HCT116 (cell line): Measurements from ENCODE around the gene SSR1. TPM values are rescaled to one million over a fixed set of nuclear protein-coding genes. Genes with fewer than 3 reads are reported as not detected.
"Not testable (repeated sequence)": the region's sequence is repeated elsewhere in the genome, so short reads cannot be mapped to it uniquely, and the experiment has no call there.

Experiments
- ATAC-seq: fragments of 200-7000 bp; cut with Tn5 transposase; 2 replicates; pipeline ENCODE4 v1.9.1; 2020; ENCODE audit warnings: mild to moderate bottlenecking, moderate library complexity
- BruUV-seq: library from RNA; stranded (reverse); fragments of 400-500 nt; replicated peaks from 2 replicates; lab custom pipeline; 2021; lab: Mats Ljungman, UMichigan
- CTCF ChIA-PET: fragments of 300-600 bp; sonication (Branson Sonifier 250); formaldehyde crosslinking; loops from one replicate; lab custom pipeline; 2021; ENCODE audit warnings: antibody characterized with exemption; lab: Charles Lee
- POLR2A ChIA-PET: fragments of 300-600, 350-600 bp; sonication (Branson Sonifier 250); formaldehyde crosslinking; loops from one replicate; lab custom pipeline; 2021; ENCODE audit warnings: antibody characterized with exemption; lab: Charles Lee
- RAD21 ChIA-PET, 2 experiments: fragments of 300-600 bp; sonication (Branson Sonifier 250); formaldehyde crosslinking; loops; one replicate each; lab custom pipeline; 2023; ENCODE audit warnings: low total read pairs in 2 of 2; ENCODE audit not compliant: uncharacterized antibody in 2 of 2, unreplicated experiment in 2 of 2, low non-redundant PET in 1 of 2; lab: Charles Lee
- DNase-seq: peaks from one replicate; pipeline ENCODE4 v3.0.0-alpha.2; 2010; ENCODE audit warnings: low read depth, low spot score
- H2AFZ ChIP-seq: fragments of 200-600 bp; shearing (Covaris generic), sonication (generic); 2 replicates; pipeline ENCODE4 v1.6.1; 2017; ENCODE audit warnings: low read depth, mixed run types, mixed read lengths, antibody characterized with exemption, low read length; ENCODE audit not compliant: poor library complexity, severe bottlenecking
- H3K27ac ChIP-seq: 2 replicates; pipeline ENCODE4 v1.5.1; 2012; ENCODE audit warnings: low read depth, low read length
- H3K27me3 ChIP-seq: fragments of 200-600 bp; sonication (generic); 2 replicates; pipeline ENCODE4 v1.6.1; 2016; ENCODE audit warnings: mixed run types, low read length, mixed read lengths; ENCODE audit not compliant: insufficient read depth
- H3K36me3 ChIP-seq, 2 experiments: fragments of 200-500 bp in 1 of 2; fragments of 200-600 bp in 1 of 2; sonication (Bioruptor generic) in 1 of 2; sonication (generic) in 1 of 2; 2 replicates each; pipeline versions ENCODE4 v1.5.1 to v1.6.1; 2014 to 2016; ENCODE audit warnings: low read length in 2 of 2, inconsistent platforms in 1 of 2, mixed read lengths in 1 of 2, mixed run types in 1 of 2; ENCODE audit not compliant: insufficient read depth in 2 of 2, control insufficient read depth in 1 of 2
- H3K4me1 ChIP-seq, 2 experiments: fragments of 200-600 bp in 1 of 2; sonication (generic) in 1 of 2; 2 replicates each; pipeline versions ENCODE4 v1.5.1 to v1.6.1; 2012 to 2017; ENCODE audit warnings: low read length in 2 of 2, inconsistent platforms in 1 of 2, mild to moderate bottlenecking in 1 of 2, mixed read lengths in 1 of 2, mixed run types in 1 of 2, moderate library complexity in 1 of 2; ENCODE audit not compliant: insufficient read depth in 2 of 2, control insufficient read depth in 1 of 2
- H3K4me2 ChIP-seq: fragments of 200-600 bp; sonication (generic); 2 replicates; pipeline ENCODE4 v1.6.1; 2017; ENCODE audit warnings: mixed run types, low read length, mixed read lengths
- H3K4me3 ChIP-seq, 2 experiments: fragments of 200-600 bp in 1 of 2; sonication (generic) in 1 of 2; replicated peaks in 1 of 2; 2 replicates each; pipeline ENCODE4 v1.5.1; 2011 to 2016; ENCODE audit warnings: low read length in 2 of 2, control low read depth in 1 of 2, low read depth in 1 of 2, mild to moderate bottlenecking in 1 of 2, mixed read lengths in 1 of 2, mixed run types in 1 of 2
- H3K79me2 ChIP-seq: fragments of 200-600 bp; sonication (generic); 2 replicates; pipeline ENCODE4 v1.6.1; 2017; ENCODE audit warnings: mild to moderate bottlenecking, mixed run types, low read length, moderate library complexity, mixed read lengths; ENCODE audit not compliant: insufficient read depth
- H3K9ac ChIP-seq: fragments of 200-600 bp; sonication (generic); 2 replicates; pipeline ENCODE4 v1.6.1; 2016; ENCODE audit warnings: low read length, mixed read lengths
- H3K9me2 ChIP-seq: fragments of 200-600 bp; sonication (generic), shearing (Covaris generic); 2 replicates; pipeline ENCODE4 v1.6.1; 2017; ENCODE audit warnings: mixed run types, mild to moderate bottlenecking, moderate library complexity; ENCODE audit not compliant: insufficient read depth
- H3K9me3 ChIP-seq, 2 experiments: fragments of 200-500 bp in 1 of 2; fragments of 200-600 bp in 1 of 2; sonication (Bioruptor generic) in 1 of 2; sonication (generic) in 1 of 2; 2 replicates each; pipeline ENCODE4 v1.6.1; 2014 to 2017; ENCODE audit warnings: low read length in 2 of 2, mixed read lengths in 2 of 2, inconsistent platforms in 1 of 2, low read depth in 1 of 2, mild to moderate bottlenecking in 1 of 2, mixed run types in 1 of 2, moderate library complexity in 1 of 2; ENCODE audit not compliant: control insufficient read depth in 1 of 2, insufficient read depth in 1 of 2
- H4K20me1 ChIP-seq: fragments of 200-600 bp; sonication (generic), shearing (Covaris generic); 2 replicates; pipeline ENCODE4 v1.6.1; 2017; ENCODE audit warnings: mixed run types, mild to moderate bottlenecking, moderate library complexity; ENCODE audit not compliant: insufficient read depth
- ATF3 ChIP-seq: IDR thresholded peaks from 2 replicates; pipeline ENCODE4 v1.6.1; 2012
- EZH2phosphoT487 ChIP-seq: fragments of 200-600 bp; IDR thresholded peaks from 2 replicates; pipeline ENCODE4 v1.6.1; 2018; ENCODE audit warnings: antibody characterized with exemption, borderline replicate concordance
- POLR2A ChIP-seq: IDR thresholded peaks from 2 replicates; pipeline ENCODE4 v1.7.0; 2011; ENCODE audit warnings: borderline replicate concordance; ENCODE audit not compliant: insufficient read depth, insufficient read length; ENCODE audit errors: extremely low read depth
- RAD21 ChIP-seq: IDR thresholded peaks from 2 replicates; pipeline ENCODE4 v1.6.1; 2012; ENCODE audit warnings: low read depth, mild to moderate bottlenecking
- TCF7L2 ChIP-seq: IDR thresholded peaks from 2 replicates; pipeline ENCODE4 v1.7.0; 2011; ENCODE audit warnings: borderline replicate concordance, inconsistent platforms; ENCODE audit not compliant: insufficient read depth, insufficient read length; ENCODE audit errors: extremely low read depth
- YY1 ChIP-seq: IDR thresholded peaks from 2 replicates; pipeline ENCODE4 v1.6.1; 2011; ENCODE audit warnings: low read length, low read depth, moderate library complexity, mild to moderate bottlenecking; ENCODE audit not compliant: insufficient replicate concordance; ENCODE audit errors: extremely low read depth
- intact Hi-C: fragments of 100-400 bp; cut with micrococcal nuclease; formaldehyde crosslinking; loops from 2 replicates; pipeline ENCODE4 v1.10.0; 2022
- total RNA-seq: library from RNA; stranded (reverse); gene quantifications from one replicate; pipeline ENCODE4 v1.2.1, GENCODE V29; 2021; ENCODE audit not compliant: unreplicated experiment
- TF ChIP-seq, protein P1 (sequence below): IDR thresholded peaks from 2 replicates; pipeline ENCODE4 v1.6.1; 2011; ENCODE audit warnings: mild to moderate bottlenecking, low read length, moderate library complexity; ENCODE audit not compliant: insufficient replicate concordance; ENCODE audit errors: extremely low read depth
- TF ChIP-seq, protein P2 (sequence below), 3 experiments: fragments of 200-600 bp in 1 of 3; sonication (generic) in 1 of 3; IDR thresholded peaks in 2 of 3; conservative IDR thresholded peaks in 1 of 3; 2 replicates each; pipeline ENCODE4 v1.5.1; 2012 to 2017; ENCODE audit warnings: low read depth in 2 of 3, low read length in 2 of 3, antibody characterized with exemption in 1 of 3, borderline replicate concordance in 1 of 3, control low read depth in 1 of 3, mild to moderate bottlenecking in 1 of 3, mixed read lengths in 1 of 3, mixed run types in 1 of 3, moderate library complexity in 1 of 3; ENCODE audit not compliant: insufficient read depth in 1 of 3
- TF ChIP-seq, protein P3 (sequence below): IDR thresholded peaks from 2 replicates; pipeline ENCODE4 v1.6.1; 2012; ENCODE audit warnings: low read depth

SSR1 gene
- total RNA-seq, 1 experiment from 2014 or later: 127 TPM

DNA sequence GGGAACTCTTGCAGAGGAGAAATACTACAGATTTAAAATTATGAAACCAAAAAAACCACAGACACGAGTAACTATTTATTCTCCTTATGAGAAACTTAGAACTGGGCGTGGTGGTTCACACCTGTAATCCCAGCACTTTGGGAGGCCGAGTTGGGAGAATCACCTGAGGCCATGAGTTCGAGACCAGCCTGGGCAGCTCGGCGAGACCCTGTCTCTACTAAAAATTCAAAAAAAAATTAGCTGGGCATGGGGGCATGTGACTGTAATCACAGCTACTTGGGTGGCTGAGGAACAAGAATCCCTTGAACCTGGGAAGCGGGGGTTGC, 36.8 kb downstream of the SSR1 start:
- Histone ChIP-seq H3K4me2 (no peak overlapping the region), H2AFZ (no peak overlapping the region), H3K9me2 (no peaks in the 10 kb centered on the region), H3K4me3 (no peak overlapping the region), H3K79me2 (no peaks in the 10 kb centered on the region), H3K36me3 (peaks cover 0 to 2% of the 10 kb centered on the region in 2 experiments; a peak in 1 of 4 replicates), H3K9ac (no peak overlapping the region), H3K9me3 (no peaks in the 10 kb centered on the region), H4K20me1 (no peaks in the 10 kb centered on the region), H3K4me1 (no peaks in the 10 kb centered on the region; a peak in 1 of 4 replicates), H3K27ac (no peak overlapping the region), H3K27me3 (no peaks in the 10 kb centered on the region)
- CTCF ChIA-PET: interaction anchor here (1.8 to 2.3 kb wide), 3 partner anchors 339 to 599 kb away, joined by 4 to 17 read pairs (median 5); no protein-coding TSS in a partner anchor
- no peak for DNase-seq
- RAD21 ChIA-PET: no interaction called here
- TF ChIP-seq RAD21: no peak
- TF ChIP-seq, protein P1, sequence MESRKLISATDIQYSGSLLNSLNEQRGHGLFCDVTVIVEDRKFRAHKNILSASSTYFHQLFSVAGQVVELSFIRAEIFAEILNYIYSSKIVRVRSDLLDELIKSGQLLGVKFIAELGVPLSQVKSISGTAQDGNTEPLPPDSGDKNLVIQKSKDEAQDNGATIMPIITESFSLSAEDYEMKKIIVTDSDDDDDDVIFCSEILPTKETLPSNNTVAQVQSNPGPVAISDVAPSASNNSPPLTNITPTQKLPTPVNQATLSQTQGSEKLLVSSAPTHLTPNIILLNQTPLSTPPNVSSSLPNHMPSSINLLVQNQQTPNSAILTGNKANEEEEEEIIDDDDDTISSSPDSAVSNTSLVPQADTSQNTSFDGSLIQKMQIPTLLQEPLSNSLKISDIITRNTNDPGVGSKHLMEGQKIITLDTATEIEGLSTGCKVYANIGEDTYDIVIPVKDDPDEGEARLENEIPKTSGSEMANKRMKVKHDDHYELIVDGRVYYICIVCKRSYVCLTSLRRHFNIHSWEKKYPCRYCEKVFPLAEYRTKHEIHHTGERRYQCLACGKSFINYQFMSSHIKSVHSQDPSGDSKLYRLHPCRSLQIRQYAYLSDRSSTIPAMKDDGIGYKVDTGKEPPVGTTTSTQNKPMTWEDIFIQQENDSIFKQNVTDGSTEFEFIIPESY: no peak
- TF ChIP-seq YY1: no peak
- TF ChIP-seq, protein P2, sequence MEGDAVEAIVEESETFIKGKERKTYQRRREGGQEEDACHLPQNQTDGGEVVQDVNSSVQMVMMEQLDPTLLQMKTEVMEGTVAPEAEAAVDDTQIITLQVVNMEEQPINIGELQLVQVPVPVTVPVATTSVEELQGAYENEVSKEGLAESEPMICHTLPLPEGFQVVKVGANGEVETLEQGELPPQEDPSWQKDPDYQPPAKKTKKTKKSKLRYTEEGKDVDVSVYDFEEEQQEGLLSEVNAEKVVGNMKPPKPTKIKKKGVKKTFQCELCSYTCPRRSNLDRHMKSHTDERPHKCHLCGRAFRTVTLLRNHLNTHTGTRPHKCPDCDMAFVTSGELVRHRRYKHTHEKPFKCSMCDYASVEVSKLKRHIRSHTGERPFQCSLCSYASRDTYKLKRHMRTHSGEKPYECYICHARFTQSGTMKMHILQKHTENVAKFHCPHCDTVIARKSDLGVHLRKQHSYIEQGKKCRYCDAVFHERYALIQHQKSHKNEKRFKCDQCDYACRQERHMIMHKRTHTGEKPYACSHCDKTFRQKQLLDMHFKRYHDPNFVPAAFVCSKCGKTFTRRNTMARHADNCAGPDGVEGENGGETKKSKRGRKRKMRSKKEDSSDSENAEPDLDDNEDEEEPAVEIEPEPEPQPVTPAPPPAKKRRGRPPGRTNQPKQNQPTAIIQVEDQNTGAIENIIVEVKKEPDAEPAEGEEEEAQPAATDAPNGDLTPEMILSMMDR (IDR thresholded peaks at IDR 0.05 in 2 of 3, conservative IDR thresholded peaks at IDR 0.05 in 1 of 3; ENCODE audit: borderline replicate concordance in 1 of 3, insufficient read depth in 1 of 3, low read depth in 2 of 3, low read length in 2 of 3): no peak
- TF ChIP-seq, protein P3, sequence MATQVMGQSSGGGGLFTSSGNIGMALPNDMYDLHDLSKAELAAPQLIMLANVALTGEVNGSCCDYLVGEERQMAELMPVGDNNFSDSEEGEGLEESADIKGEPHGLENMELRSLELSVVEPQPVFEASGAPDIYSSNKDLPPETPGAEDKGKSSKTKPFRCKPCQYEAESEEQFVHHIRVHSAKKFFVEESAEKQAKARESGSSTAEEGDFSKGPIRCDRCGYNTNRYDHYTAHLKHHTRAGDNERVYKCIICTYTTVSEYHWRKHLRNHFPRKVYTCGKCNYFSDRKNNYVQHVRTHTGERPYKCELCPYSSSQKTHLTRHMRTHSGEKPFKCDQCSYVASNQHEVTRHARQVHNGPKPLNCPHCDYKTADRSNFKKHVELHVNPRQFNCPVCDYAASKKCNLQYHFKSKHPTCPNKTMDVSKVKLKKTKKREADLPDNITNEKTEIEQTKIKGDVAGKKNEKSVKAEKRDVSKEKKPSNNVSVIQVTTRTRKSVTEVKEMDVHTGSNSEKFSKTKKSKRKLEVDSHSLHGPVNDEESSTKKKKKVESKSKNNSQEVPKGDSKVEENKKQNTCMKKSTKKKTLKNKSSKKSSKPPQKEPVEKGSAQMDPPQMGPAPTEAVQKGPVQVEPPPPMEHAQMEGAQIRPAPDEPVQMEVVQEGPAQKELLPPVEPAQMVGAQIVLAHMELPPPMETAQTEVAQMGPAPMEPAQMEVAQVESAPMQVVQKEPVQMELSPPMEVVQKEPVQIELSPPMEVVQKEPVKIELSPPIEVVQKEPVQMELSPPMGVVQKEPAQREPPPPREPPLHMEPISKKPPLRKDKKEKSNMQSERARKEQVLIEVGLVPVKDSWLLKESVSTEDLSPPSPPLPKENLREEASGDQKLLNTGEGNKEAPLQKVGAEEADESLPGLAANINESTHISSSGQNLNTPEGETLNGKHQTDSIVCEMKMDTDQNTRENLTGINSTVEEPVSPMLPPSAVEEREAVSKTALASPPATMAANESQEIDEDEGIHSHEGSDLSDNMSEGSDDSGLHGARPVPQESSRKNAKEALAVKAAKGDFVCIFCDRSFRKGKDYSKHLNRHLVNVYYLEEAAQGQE: no peak
- no peak for TF ChIP-seq POLR2A
- no peak for TF ChIP-seq TCF7L2
- TF ChIP-seq EZH2phosphoT487: no peak
- no peak for TF ChIP-seq ATF3
- POLR2A ChIA-PET: interaction anchor here (0.7 kb wide), 1 partner anchor 339 kb away, joined by 3 read pairs; no protein-coding TSS in a partner anchor
- no TSS peak for BruUV-seq
- peak; percentile 48 for ATAC-seq
- intact Hi-C loops: loop anchor here (1.0 kb wide), 1 partner anchor 339 kb away; no protein-coding TSS in a partner anchor

- POLR2A ChIA-PET: interaction anchor here (1.1 kb wide), 1 partner anchor 587 kb away, joined by 5 read pairs; no protein-coding TSS in a partner anchor
- H3K79me2 ChIP-seq, RAD21 ChIA-PET, H3K4me3 ChIP-seq, H3K4me2 ChIP-seq, H3K27ac ChIP-seq, H3K4me1 ChIP-seq, H3K9me2 ChIP-seq, H2AFZ ChIP-seq, H3K27me3 ChIP-seq, BruUV-seq, H4K20me1 ChIP-seq, DNase-seq, H3K9ac ChIP-seq, H3K9me3 ChIP-seq, ATAC-seq, H3K36me3 ChIP-seq, intact Hi-C loops, CTCF ChIA-PET: not testable (repeated sequence)
Measured at GRCh38 chr6:7274525-7274924, 38.5 kb downstream of the SSR1 start.
